GM19025 (cell line): Measurements from ENCODE around the gene ZNF41.

Source experiments
- ATAC-seq: cut with Tn5 transposase; IDR thresholded peaks from one replicate; pipeline ENCODE4 v1.9.1; 2021; ENCODE audit warnings: mild to moderate bottlenecking, low read depth, moderate library complexity; ENCODE audit not compliant: unreplicated experiment

ZNF41 gene

DNA sequence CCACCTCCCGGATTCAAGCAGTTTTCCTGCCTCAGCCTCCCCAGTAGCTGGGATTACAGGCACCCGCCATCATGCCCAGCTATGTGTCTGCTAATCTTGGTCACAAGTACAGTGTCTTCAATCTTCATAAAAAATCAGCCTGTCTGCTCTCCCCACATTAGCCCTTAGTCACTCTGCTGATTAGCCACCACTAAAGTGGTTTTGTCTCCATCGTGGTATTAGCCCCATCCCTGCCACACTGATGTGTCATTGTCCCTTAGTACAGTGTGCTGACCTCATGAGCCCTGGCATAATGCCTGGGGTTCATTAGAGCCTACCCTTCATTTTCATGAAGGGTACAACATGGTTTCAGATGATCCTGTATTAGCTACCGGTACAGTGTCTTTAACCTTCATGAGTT, 62.8 kb downstream of the ZNF41 start:
- ATAC-seq: no peak

DNA sequence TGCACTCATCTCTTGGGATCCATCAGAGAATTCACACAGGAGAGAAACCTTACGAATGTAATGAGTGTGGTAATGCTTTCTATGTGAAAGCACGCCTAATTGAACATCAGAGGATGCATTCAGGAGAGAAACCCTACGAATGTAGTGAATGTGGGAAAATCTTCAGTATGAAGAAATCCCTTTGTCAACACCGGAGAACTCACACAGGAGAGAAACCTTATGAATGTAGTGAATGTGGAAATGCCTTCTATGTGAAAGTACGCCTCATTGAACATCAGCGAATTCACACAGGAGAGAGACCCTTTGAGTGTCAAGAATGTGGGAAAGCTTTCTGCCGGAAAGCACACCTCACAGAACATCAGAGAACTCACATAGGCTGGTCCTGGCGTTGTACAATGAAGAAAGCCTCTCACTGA, 69.8 kb downstream of the ZNF41 start:
- no peak for ATAC-seq
